ENCODE results near the gene KRT77.
"Not testable (repeated sequence)": the region's sequence is repeated elsewhere in the genome, so short reads cannot be mapped to it uniquely, and the experiment has no call there.

The KRT77 gene

DNA sequence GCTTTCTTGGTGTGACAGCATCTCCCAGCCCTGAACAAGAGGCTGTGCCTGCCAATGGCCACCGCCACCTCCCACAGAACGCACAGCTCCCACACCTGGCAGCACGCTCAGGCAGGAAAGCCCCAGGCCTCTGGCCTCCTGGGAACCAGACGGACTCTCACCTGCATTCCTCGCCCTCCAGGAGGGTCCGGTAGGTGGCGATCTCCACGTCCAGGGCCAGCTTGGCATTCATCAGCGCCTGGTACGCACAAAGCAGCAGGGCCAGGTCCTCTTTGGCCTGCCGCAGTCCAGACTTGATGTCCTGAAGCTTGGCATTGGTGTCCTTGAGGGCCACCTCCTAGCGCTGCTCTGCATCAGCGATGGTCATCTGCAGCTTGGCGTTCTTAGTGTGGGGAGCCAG is 12.1 kb upstream of the KRT77 start:
- in situ Hi-C loops (cut with HindIII; ENCODE audit: low pct_unique_long_range_greater_than_20kb, low sequenced_read_pairs), result no loop called here
- TF ChIP-seq JUND (IDR thresholded peaks at IDR 0.05; ENCODE audit: low read depth), result no peak
- peak; percentile 59 to 73 for DNase-seq (ENCODE audit: low read depth in 1 of 2, low spot score in 1 of 2)

DNA sequence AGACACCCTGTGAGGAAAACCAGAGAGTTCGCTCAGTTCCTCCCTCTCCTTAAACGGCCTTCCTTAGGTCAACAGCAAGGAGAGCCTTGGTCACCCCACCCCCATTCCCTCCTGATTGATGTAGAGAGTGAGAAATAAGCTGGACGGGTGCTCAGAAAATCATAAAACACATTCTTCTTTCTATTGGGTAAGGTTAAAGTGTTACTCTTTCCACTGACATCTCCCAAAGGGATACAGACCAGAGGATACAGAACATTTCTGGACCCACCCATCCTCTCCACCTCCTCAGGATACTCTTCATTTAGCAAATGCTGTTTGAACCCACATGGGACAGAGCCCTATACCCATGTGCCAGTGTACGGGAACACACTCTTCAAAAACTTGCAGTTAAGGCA is 11.6 kb upstream of the KRT77 start:
- in situ Hi-C loops (cut with HindIII; ENCODE audit: low pct_unique_long_range_greater_than_20kb, low sequenced_read_pairs), result no loop called here
- DNase-seq (ENCODE audit: low read depth in 1 of 2, low spot score in 1 of 2), result no peak
- TF ChIP-seq JUND (IDR thresholded peaks at IDR 0.05; ENCODE audit: low read depth), result no peak

DNA sequence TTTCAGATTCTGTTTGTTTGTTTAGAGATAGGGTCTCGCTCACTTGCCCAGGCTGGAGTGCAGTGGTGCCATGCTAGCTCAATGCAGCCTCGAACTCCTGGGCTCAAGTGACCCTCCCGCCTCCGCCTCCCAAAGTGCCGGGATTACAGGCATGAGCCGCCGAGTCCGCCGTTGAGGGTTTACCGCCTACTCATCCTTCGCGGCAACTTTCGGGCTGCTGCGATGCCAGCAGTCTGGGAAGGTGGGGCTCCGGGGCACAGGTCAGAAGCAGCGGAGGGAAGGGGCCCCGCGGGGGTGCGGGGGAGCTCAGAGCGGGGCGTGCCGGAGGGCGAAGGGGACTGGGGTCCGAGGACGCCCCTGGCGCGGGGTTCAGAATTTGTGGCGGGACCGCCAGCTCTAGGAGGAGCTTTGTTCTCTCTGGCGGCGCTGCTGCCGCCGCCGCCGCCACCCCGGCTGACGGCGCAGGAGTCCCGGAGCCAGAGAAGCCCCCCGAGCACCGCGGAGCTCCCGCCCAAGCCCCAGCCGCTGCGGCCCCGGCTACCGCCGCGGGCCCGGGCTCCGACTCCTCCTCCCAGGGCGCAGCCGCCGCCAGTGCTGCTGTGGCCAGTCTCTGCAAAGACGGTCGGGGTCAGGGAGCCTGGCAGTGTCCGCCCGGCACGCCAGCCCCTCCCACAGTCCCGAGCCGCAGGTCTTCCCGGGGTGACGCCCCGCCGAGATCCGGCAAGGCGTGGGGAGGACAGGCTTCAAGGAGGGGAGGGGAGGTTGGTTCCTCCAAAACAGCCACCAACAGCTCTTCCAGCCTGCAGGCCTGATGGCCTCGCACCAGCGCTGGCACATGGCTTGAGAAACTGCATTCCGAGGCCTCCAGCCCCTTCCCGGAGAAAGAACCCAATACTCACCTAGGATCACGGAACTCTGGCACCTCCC is 10.9 kb upstream of the KRT77 start:
- TF ChIP-seq JUND (IDR thresholded peaks at IDR 0.05; ENCODE audit: low read depth), result no peak
- in situ Hi-C loops (cut with HindIII; ENCODE audit: low pct_unique_long_range_greater_than_20kb, low sequenced_read_pairs), result no loop called here
- DNase-seq (ENCODE audit: low read depth in 1 of 2, low spot score in 1 of 2), result no peak

DNA sequence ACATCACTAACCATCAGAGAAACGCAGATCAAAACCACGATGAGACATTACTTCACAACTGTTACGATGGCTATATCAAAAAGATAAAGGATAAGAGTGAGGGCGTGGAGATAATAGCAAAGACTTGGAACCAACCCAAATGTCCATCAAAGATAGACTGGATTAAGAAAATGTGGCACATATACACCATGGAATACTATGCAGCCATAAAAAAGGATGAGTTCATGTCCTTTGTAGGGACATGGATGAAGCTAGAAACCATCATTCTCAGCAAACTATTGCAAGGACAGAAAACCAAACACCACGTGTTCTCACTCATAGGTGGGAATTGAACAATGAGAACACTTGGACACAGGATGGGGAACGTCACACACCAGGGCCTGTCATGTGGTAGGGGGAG is 8.8 kb upstream of the KRT77 start:
- in situ Hi-C loops (cut with HindIII; ENCODE audit: low pct_unique_long_range_greater_than_20kb, low sequenced_read_pairs), result not testable (repeated sequence)

DNA sequence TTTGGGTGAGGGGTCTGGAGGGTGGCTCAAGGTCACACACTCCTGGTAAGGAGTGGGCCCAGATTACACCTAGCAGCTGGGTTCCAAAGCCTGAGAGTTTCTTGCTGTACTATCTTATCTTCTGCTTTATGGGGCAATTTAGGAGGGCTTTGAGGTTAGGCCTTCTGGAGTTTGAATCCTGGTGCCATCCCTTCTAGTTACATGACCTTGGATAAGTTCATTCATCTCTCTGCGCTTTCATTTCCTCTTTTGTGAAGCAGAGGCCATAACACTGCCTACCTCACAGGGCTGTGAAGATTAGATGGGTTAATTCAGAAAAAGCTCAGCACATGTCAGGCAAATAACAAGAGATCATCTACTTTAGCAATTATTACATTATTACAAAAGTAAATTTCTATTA is 7.4 kb upstream of the KRT77 start:
- no peak for TF ChIP-seq JUND (IDR thresholded peaks at IDR 0.05; ENCODE audit: low read depth)
- in situ Hi-C loops (cut with HindIII; ENCODE audit: low pct_unique_long_range_greater_than_20kb, low sequenced_read_pairs), result no loop called here
- no peak for DNase-seq (ENCODE audit: low read depth in 1 of 2, low spot score in 1 of 2)

More for the DNA sequence above, 8.8 kb upstream of the KRT77 start:
- DNase-seq (ENCODE audit: low read depth in 1 of 2, low spot score in 1 of 2), result not testable (repeated sequence)

DNA sequence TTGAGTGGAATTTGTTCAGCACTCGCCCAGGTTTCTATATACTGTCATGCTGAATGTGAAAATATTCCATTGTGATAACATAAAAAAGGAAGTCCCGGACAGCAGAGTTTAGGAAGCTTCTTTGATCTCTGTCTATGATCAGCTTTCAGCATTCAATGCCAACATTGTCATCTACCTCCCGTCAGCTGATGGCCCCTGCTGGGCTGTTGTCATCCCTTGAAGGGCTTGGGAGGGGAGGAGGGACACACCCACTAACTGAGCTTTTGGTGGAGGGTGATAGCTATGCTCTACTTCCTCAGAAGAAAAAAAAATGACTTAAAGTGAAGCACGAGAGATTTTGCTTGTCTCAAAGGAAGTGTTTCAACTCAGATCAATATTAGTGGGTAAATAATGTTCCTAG is 4.7 kb upstream of the KRT77 start:
- no peak for TF ChIP-seq JUND (IDR thresholded peaks at IDR 0.05; ENCODE audit: low read depth)
- no peak for DNase-seq (ENCODE audit: low read depth in 1 of 2, low spot score in 1 of 2)
- in situ Hi-C loops (cut with HindIII; ENCODE audit: low pct_unique_long_range_greater_than_20kb, low sequenced_read_pairs), result no loop called here

DNA sequence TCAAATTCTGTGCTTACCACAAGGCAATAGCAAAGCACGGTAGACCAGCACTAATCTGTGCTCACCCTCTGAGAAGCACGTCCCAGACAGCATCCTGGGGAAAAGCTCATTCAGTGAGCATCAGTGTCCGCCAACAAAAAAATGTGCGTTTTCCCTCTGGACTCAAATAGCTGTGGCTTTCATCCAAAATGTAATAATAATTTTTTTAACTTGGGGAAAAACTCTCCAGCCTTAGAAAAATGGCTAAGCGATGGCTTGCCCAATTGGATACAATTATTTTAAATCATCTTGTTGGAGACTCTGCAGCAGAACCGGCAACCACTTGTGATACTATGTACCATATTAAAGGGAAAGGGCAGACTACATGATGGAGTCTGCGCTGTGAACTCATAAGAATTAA is 1.1 kb upstream of the KRT77 start:
- DNase-seq (ENCODE audit: low read depth in 1 of 2, low spot score in 1 of 2), result no peak
- in situ Hi-C loops (cut with HindIII; ENCODE audit: low pct_unique_long_range_greater_than_20kb, low sequenced_read_pairs), result no loop called here
- TF ChIP-seq JUND (IDR thresholded peaks at IDR 0.05; ENCODE audit: low read depth), result no peak

DNA sequence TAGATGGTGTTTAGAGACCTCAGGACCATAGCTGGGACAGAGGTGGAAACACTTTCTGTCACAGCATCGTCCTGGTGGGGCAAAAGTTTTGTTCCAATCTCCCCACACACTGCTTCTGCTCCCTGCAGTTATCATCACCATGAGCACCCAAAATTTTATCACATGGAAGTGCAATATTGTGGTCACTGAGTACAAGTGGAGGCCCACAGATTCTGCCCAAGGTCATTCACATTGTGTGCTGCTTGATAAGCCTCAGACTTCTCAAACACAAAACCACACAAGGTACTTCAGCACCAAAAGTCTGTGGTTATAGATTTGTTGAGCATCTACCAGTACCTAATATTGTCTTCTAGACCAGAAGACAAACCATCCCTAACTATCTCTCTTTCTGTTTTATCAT is 554 bp upstream of the KRT77 start:
- in situ Hi-C loops (cut with HindIII; ENCODE audit: low pct_unique_long_range_greater_than_20kb, low sequenced_read_pairs), result no loop called here
- TF ChIP-seq JUND (IDR thresholded peaks at IDR 0.05; ENCODE audit: low read depth), result no peak

DNA sequence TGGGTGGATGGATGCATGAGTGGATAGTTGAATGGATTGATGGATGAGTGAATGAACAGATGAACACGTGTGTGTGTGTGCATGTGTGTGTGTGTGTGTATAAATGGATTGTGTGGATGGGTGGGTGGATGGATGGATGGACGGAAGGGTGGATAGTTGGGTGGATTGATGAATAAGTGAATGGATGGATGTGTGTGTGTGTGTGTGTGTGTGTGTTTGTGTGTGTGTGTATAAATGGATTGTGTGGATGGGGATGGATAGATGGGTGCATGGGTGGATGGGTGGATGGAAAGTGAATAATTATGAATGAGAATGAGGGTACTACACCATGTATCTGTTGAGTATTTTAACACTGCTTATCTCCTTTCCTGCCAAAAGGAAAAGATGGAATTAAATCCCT is 986 bp downstream of the KRT77 start:
- no peak for DNase-seq (ENCODE audit: low read depth in 1 of 2, low spot score in 1 of 2)
- in situ Hi-C loops (cut with HindIII; ENCODE audit: low pct_unique_long_range_greater_than_20kb, low sequenced_read_pairs), result no loop called here

More for the DNA sequence above, 554 bp upstream of the KRT77 start:
- no peak for DNase-seq (ENCODE audit: low read depth in 1 of 2, low spot score in 1 of 2)

DNA sequence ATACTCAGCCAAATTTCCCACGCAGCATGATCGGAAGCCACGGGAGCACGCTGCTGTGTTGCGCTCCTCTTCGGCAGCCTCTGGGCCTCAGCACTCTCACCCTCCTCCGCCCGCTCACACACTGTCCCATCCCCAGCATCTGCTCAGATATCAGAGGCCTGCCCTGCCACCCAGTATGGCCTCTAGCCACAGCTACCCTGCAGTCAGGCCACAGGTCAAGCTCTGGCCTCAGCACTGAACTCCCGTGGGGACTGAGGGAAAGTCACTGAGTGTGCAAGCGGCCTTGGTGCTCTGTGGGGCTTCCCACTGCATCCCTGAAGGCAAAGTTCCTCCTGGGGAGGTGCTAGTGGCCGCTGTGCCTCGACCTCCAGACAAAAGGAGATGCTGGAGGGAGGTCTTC is 2.0 kb downstream of the KRT77 start:
- no peak for DNase-seq (ENCODE audit: low read depth in 1 of 2, low spot score in 1 of 2)
- TF ChIP-seq JUND (IDR thresholded peaks at IDR 0.05; ENCODE audit: low read depth), result no peak
- in situ Hi-C loops (cut with HindIII; ENCODE audit: low pct_unique_long_range_greater_than_20kb, low sequenced_read_pairs), result no loop called here

More for the DNA sequence above, 986 bp downstream of the KRT77 start:
- TF ChIP-seq JUND (IDR thresholded peaks at IDR 0.05; ENCODE audit: low read depth), result no peak

DNA sequence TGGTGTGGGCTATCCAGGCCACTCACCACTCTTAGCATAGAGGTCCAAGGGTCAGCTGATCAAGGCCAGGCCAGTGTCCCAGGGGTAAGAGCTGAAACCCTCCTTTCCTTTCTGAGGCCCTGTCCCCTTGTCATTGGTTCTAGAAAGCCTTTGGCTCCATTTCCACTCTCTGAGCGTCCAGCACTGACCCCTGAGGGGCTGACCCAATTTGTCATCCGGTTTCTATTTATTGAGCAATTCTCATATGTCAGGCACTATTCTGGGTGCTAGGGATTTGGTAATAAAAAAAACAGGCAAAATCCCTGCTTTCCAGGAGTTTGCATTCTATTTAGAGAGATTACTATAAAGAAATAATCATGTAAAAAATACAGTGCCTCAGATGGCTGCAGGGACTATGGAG is 3.4 kb downstream of the KRT77 start:
- no peak for TF ChIP-seq JUND (IDR thresholded peaks at IDR 0.05; ENCODE audit: low read depth)
- no peak for DNase-seq (ENCODE audit: low read depth in 1 of 2, low spot score in 1 of 2)
- in situ Hi-C loops (cut with HindIII; ENCODE audit: low pct_unique_long_range_greater_than_20kb, low sequenced_read_pairs), result no loop called here

DNA sequence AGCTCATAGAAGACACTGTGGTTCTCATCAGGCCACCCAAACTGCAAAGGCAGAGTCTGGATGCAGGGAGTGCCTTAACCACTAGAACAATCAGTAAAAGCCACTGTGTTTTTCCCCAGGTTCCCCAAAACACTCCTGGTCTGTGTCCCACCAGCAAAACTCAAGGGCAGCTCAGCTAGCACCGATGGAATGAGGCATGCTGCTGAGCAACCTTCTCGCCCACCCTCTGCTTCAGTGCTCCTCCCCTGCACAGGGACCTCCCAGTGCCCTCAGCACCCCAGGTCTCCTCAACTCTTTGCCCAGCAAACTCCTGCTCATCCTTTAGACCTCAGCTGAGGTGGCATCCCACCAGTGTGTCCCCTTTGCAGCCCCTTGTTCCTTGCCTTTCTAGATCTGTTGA is 4.0 kb downstream of the KRT77 start:
- no peak for TF ChIP-seq JUND (IDR thresholded peaks at IDR 0.05; ENCODE audit: low read depth)
- no peak for DNase-seq (ENCODE audit: low read depth in 1 of 2, low spot score in 1 of 2)
- in situ Hi-C loops (cut with HindIII; ENCODE audit: low pct_unique_long_range_greater_than_20kb, low sequenced_read_pairs), result no loop called here

DNA sequence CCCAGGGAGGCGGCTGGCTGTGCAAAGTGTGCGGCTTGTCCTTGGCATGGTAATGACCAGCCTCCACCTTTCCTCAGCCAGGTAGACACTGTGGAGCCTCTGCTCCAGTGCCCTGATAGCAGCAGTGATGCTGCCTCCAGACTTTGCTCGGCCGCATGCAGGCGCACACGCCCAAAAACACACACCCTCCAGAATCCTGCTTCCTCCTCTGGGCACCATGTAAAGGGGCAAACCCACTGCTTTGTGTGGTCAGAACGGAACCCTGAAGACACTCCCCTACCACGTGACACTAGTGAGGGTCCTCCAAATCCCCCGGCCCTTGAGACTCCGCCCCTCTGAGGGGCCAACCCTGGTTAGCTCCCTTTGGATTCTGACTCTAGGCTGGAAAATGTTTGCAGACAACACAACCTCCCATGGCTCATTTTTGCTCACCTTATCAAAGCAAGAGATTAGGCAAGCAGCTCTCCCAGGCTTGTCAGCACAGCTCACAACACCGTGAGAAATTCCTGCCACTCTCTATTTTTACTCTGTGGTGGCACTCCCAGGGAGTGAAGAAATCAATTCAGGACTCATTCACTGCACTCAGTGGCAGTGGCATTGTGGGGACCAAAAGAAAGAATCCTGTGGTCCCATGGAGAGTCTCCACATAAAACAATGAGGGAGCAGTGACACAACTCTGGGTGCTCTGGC is 4.5 kb downstream of the KRT77 start:
- TF ChIP-seq JUND (IDR thresholded peaks at IDR 0.05; ENCODE audit: low read depth), result no peak
- in situ Hi-C loops (cut with HindIII; ENCODE audit: low pct_unique_long_range_greater_than_20kb, low sequenced_read_pairs), result no loop called here
- no peak for DNase-seq (ENCODE audit: low read depth in 1 of 2, low spot score in 1 of 2)

Measured in T47D (cell line).